ENCODE measurements around the gene ATG5.
A peak's percentile ranks its signal among the peaks of the same experiment; 100 is the strongest.

The ATG5 gene

DNA sequence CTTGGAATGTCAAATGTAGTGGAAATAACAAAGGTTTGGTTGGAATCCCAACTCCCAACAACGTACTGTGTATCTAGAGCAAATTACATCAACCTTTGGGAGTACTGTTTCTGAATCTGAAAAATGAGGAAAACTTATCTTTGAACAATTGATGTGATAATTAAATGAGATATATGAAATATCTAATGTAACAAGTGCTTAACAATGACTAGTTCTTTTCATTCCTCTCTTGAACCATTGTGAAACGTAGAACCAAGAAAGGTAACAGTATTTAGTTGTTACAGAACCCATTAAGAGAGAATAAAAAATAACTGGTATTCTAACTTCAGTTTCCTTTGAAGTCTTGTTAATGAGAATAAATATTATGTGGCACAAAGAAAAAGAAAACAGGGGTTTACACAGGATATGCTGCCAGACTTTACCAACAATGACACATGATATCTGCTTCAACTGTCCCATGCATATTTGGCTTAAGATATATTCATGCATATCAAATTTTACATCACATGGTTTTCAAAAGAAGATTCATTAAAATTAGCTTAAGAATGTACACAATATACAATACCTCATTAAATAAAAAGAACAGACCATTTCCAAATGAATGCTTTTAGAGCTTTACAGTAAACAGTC, 111.8 kb downstream of the ATG5 start:
- Histone ChIP-seq H3K4me1 (ENCODE audit: insufficient read depth, low read length) (peaks cover 6% of the 10 kb centered on the region; the same call in 1 of the 2 replicates), H3K4me3 (ENCODE audit: low read length) (no peak overlapping the region), H3K27me3 (ENCODE audit: insufficient read depth, low read length) (no peaks in the 10 kb centered on the region), H3K9ac (ENCODE audit: low read depth, low read length) (no peak overlapping the region), H3K9me3 (ENCODE audit: insufficient read depth, low read depth, low read length) (no peaks in the 10 kb centered on the region), H3K27ac (ENCODE audit: low read length) (no peak overlapping the region), H3K36me3 (ENCODE audit: insufficient read depth, low read depth, low read length) (no peaks in the 10 kb centered on the region)

DNA sequence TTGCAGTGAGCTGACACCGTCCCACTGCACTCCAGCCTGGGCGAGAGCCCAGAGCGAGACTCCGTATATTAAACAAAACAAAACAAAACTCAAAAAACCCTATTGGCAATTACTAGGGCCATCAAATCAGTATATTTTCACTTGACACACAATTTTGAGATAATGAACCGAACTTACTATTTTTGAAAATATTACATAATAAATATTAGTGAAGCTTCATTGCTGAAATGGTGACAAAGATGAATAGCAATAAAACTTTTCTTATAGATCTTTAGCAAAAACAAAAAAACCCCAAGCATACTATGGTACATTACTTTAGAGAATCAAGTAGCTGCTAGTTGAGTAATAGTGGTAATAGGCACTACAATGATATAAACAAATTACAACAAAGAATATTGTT, 113.0 kb downstream of the ATG5 start:
- no peaks in the 10 kb centered on the region for H3K27me3 ChIP-seq (ENCODE audit: insufficient read depth, low read length)
- H3K4me3 ChIP-seq (ENCODE audit: low read length) = no peak overlapping the region
- H3K36me3 ChIP-seq (ENCODE audit: insufficient read depth, low read depth, low read length) = no peaks in the 10 kb centered on the region
- H3K4me1 ChIP-seq (ENCODE audit: insufficient read depth, low read length) = peaks cover 6% of the 10 kb centered on the region; the same call in 1 of the 2 replicates
- H3K27ac ChIP-seq (ENCODE audit: low read length) = no peak overlapping the region
- no peaks in the 10 kb centered on the region for H3K9me3 ChIP-seq (ENCODE audit: insufficient read depth, low read depth, low read length)
- H3K9ac ChIP-seq (ENCODE audit: low read depth, low read length) = no peak overlapping the region

DNA sequence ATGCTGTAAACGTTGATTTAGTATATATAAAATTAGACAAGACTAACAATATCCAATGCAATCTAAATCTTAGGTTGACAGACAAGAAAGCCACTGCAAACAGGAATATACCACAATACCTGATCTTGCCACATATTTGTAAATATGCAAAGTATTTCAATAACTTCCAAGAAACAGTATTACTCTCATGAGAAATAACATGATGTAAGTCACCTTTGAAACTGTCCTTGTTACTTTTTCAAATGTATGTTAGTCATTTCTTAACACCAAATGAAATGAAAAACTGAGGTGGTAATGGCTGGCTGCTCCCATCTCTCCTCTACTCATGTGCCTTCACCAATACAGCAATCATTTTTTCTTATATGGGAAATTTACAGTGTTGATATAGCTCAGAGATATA, 118.7 kb downstream of the ATG5 start:
- Histone ChIP-seq H3K27ac (ENCODE audit: low read length) (no peak overlapping the region), H3K27me3 (ENCODE audit: insufficient read depth, low read length) (no peaks in the 10 kb centered on the region), H3K4me1 (ENCODE audit: insufficient read depth, low read length) (peaks cover 3% of the 10 kb centered on the region; the same call in 1 of the 2 replicates), H3K9ac (ENCODE audit: low read depth, low read length) (no peak overlapping the region), H3K36me3 (ENCODE audit: insufficient read depth, low read depth, low read length) (peaks cover 4% of the 10 kb centered on the region; the same call in 1 of the 2 replicates), H3K9me3 (ENCODE audit: insufficient read depth, low read depth, low read length) (no peaks in the 10 kb centered on the region), H3K4me3 (ENCODE audit: low read length) (no peak overlapping the region)

DNA sequence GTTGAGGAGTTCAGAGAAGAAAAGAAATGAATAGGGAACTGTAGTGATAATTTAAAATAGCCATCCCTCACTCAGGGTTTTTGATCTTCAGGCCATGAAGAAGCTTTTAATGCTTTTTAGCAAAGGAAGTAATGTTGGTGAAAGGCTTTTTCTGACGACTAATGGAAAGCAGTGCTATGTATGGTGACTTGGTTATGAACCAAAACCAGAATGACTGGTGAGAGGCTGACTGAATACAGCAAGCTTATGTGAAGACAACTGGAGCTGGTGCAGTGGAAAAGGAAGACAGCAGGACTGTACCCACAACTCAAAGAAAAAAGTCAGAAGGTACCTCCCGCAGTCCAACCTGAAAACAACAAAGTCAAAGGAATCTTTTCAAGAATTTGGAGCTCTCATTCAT, 120.6 kb downstream of the ATG5 start:
- Histone ChIP-seq H3K4me1 (ENCODE audit: insufficient read depth, low read length) (peaks cover 3% of the 10 kb centered on the region; the same call in 1 of the 2 replicates), H3K27ac (ENCODE audit: low read length) (no peak overlapping the region), H3K9ac (ENCODE audit: low read depth, low read length) (no peak overlapping the region), H3K36me3 (ENCODE audit: insufficient read depth, low read depth, low read length) (peaks cover 18% of the 10 kb centered on the region; the same call in 1 of the 2 replicates), H3K4me3 (ENCODE audit: low read length) (no peak overlapping the region), H3K27me3 (ENCODE audit: insufficient read depth, low read length) (no peaks in the 10 kb centered on the region), H3K9me3 (ENCODE audit: insufficient read depth, low read depth, low read length) (no peaks in the 10 kb centered on the region)

DNA sequence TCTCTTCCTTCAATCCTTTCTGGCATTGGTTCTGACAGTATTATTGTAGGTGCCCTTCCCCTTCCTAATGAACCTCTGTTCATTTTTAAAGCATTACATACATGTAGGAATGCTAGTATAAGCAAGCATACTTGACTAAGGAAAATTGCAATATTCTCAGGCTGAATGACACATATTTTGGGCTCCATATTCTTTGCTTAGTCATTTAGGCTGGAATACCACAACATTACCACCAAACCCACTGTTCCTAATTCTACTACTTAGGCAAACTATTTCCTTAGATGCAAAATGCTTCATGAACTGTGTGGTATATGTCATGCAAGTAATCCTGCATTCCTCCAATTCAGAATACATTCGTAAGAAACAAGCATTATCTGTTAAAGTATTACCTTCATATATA, 125.6 kb downstream of the ATG5 start:
- Histone ChIP-seq H3K36me3 (ENCODE audit: insufficient read depth, low read depth, low read length) (peaks cover 26% of the 10 kb centered on the region; the same call in 1 of the 2 replicates), H3K4me1 (ENCODE audit: insufficient read depth, low read length) (peaks cover 4% of the 10 kb centered on the region; the same call in 1 of the 2 replicates), H3K27me3 (ENCODE audit: insufficient read depth, low read length) (no peaks in the 10 kb centered on the region), H3K9me3 (ENCODE audit: insufficient read depth, low read depth, low read length) (no peaks in the 10 kb centered on the region), H3K4me3 (ENCODE audit: low read length) (no peak overlapping the region), H3K27ac (ENCODE audit: low read length) (no peak overlapping the region), H3K9ac (ENCODE audit: low read depth, low read length) (no peak overlapping the region)

DNA sequence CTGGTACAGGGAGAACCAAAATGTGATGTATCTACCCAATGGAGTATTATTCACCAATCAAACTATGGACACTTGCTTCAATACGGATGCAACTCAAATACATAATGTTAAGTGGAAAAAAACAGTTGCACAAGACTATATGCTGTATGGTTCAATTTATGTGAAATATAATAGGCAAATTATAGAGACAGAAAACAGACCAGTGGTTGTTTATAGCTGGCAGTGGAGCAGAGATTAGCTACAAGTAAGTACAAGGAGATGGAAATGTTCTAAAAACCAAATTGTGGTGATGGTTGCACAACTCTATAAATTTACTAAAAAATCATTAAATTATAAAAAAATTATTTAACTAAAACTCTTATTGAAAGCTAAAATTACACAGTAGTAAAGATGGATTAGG, 126.2 kb downstream of the ATG5 start:
- Histone ChIP-seq H3K9ac (ENCODE audit: low read depth, low read length) (no peak overlapping the region), H3K4me1 (ENCODE audit: insufficient read depth, low read length) (peaks cover 3% of the 10 kb centered on the region; the same call in 1 of the 2 replicates), H3K4me3 (ENCODE audit: low read length) (no peak overlapping the region), H3K27ac (ENCODE audit: low read length) (no peak overlapping the region), H3K9me3 (ENCODE audit: insufficient read depth, low read depth, low read length) (no peaks in the 10 kb centered on the region), H3K36me3 (ENCODE audit: insufficient read depth, low read depth, low read length) (peaks cover 26% of the 10 kb centered on the region; the same call in 1 of the 2 replicates), H3K27me3 (ENCODE audit: insufficient read depth, low read length) (no peaks in the 10 kb centered on the region)

DNA sequence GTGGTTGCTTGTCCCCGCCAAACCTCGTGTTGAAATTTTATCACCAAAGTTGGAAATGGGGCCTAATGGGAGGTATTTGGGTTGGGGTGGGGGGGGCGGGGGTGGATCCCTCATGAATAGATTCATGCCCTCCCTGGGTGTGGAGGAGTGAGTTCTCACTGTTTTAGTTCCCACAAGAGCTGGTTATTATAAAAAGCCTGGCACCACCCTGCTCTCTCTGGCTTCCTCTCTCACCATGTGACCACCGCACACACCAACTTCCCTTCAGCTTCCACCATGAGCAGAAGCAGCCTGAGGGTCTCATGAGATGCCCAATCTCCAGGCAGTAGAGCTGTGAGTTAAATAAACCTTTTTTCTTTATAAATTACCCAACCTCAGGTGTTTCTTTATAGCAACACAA, 128.1 kb downstream of the ATG5 start:
- Histone ChIP-seq H3K4me3 (ENCODE audit: low read length) (no peak overlapping the region), H3K27ac (ENCODE audit: low read length) (no peak overlapping the region), H3K9ac (ENCODE audit: low read depth, low read length) (no peak overlapping the region), H3K36me3 (ENCODE audit: insufficient read depth, low read depth, low read length) (peaks cover 26% of the 10 kb centered on the region; the same call in 1 of the 2 replicates), H3K4me1 (ENCODE audit: insufficient read depth, low read length) (peaks cover 3% of the 10 kb centered on the region; the same call in 1 of the 2 replicates), H3K27me3 (ENCODE audit: insufficient read depth, low read length) (no peaks in the 10 kb centered on the region), H3K9me3 (ENCODE audit: insufficient read depth, low read depth, low read length) (no peaks in the 10 kb centered on the region)

DNA sequence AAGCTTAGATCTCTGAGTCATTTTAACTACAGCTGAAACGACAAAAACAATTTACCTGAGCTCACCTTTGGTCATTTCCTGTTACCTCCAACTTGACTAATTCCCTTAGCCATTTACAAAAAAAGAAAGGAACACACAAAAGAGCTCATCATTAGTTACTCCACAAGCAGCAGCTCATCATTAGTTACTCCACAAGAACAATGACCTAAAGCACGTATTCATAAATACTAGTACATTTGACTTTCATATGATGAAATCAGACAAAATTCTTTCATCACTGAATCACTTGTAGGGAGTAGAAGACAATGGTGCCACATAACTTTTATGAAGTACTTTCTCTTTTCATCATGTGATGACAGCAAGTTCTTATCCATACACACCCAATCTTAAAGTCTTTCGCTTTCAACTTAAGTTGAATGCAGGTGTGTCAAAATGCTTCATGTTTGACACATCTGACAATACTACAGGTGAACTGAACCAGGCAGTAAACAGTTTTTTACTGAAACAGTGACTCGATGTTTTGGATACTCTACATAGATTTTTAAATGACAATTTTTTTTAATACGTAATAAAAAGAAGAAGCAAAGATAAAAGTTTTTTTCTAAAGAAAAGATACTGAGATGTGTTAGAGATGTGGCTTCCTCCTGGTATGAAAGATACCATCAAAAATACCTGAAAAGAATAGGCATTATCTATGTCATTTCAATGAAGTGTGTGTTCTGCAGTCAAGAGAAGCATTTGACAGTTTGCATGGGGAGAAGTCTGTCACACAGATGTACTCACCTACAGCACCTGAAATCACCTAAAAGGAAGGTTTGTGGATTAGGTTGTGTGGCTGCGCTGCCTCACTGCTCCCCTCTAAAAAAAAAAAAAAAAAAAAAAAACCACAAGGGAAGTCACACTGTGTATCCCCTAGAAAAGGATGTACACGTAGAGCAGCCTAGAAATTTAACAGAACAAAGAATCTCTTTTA, 130.3 kb downstream of the ATG5 start:
- 0 out of 2 replicates have a peak, but pooled peaks cover 10% of the 10 kb centered on the region for H3K36me3 ChIP-seq (ENCODE audit: insufficient read depth, low read depth, low read length)
- H3K4me1 ChIP-seq (ENCODE audit: insufficient read depth, low read length) = peaks cover 3% of the 10 kb centered on the region; the same call in 1 of the 2 replicates
- no peak overlapping the region for H3K4me3 ChIP-seq (ENCODE audit: low read length)
- no peaks in the 10 kb centered on the region for H3K27me3 ChIP-seq (ENCODE audit: insufficient read depth, low read length)
- H3K9ac ChIP-seq (ENCODE audit: low read depth, low read length) = no peak overlapping the region
- H3K9me3 ChIP-seq (ENCODE audit: insufficient read depth, low read depth, low read length) = no peaks in the 10 kb centered on the region
- no peak overlapping the region for H3K27ac ChIP-seq (ENCODE audit: low read length)

DNA sequence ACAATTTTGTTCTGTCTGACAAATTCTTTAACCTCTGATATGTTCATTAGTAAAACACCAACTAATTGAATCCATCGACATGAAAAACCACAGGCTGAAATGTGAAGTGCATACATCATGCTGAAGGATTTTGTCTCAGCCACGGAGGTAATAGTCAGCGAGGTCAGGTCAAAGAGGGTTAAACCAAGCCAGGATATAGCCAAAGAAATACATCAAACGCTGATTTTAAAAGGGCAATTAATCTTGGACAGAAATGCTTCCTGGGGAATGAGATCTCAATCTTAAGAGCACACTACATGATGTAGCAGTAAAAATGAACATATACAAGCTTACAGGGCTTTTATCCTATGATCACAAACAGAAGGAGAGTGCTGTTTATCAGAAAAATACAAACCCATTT, 132.7 kb downstream of the ATG5 start:
- no peaks in the 10 kb centered on the region for H3K36me3 ChIP-seq (ENCODE audit: insufficient read depth, low read depth, low read length)
- no peaks in the 10 kb centered on the region for H3K27me3 ChIP-seq (ENCODE audit: insufficient read depth, low read length)
- H3K4me1 ChIP-seq (ENCODE audit: insufficient read depth, low read length) = peaks cover 3% of the 10 kb centered on the region; the same call in 1 of the 2 replicates
- no peak overlapping the region for H3K9ac ChIP-seq (ENCODE audit: low read depth, low read length)
- no peak overlapping the region for H3K27ac ChIP-seq (ENCODE audit: low read length)
- no peak overlapping the region for H3K4me3 ChIP-seq (ENCODE audit: low read length)
- no peaks in the 10 kb centered on the region for H3K9me3 ChIP-seq (ENCODE audit: insufficient read depth, low read depth, low read length)

DNA sequence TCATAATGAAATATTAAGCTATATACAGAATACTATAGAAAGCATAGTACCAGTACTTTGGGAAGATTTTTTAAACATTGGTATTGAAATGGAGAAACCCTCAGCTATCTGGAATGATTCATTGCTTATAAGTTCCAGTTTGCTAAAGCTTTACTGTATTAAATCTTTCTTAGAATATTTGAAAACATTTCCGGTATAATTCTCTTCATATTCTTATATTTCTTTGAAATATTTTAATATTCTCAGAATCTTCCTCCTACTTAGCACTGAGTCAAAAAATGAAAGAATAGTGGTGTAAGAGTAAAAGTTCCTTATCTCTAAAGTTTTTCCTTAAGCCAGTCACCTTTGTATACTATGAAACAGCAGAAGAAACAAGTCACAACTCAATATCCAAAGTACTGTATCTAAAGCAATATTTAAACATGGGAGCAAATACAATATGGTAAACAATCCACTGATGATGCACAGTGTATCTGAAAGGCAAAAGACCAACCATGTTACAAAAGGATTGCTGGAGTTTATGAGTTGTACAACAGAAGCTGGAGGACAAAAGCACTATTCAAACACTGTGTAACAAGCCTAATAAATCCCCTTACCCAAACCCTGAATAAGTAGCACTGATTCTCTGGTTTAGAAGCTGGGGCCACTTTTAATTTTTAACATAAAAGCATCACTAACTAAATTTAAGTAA, 137.3 kb downstream of the ATG5 start:
- Histone ChIP-seq H3K27me3 (ENCODE audit: insufficient read depth, low read length) (no peaks in the 10 kb centered on the region), H3K36me3 (ENCODE audit: insufficient read depth, low read depth, low read length) (peaks cover 5% of the 10 kb centered on the region; the same call in 1 of the 2 replicates), H3K4me1 (ENCODE audit: insufficient read depth, low read length) (peaks cover 9% of the 10 kb centered on the region; the same call in 1 of the 2 replicates), H3K9ac (ENCODE audit: low read depth, low read length) (no peak overlapping the region), H3K27ac (ENCODE audit: low read length) (no peak overlapping the region), H3K4me3 (ENCODE audit: low read length) (no peak overlapping the region), H3K9me3 (ENCODE audit: insufficient read depth, low read depth, low read length) (no peaks in the 10 kb centered on the region)

DNA sequence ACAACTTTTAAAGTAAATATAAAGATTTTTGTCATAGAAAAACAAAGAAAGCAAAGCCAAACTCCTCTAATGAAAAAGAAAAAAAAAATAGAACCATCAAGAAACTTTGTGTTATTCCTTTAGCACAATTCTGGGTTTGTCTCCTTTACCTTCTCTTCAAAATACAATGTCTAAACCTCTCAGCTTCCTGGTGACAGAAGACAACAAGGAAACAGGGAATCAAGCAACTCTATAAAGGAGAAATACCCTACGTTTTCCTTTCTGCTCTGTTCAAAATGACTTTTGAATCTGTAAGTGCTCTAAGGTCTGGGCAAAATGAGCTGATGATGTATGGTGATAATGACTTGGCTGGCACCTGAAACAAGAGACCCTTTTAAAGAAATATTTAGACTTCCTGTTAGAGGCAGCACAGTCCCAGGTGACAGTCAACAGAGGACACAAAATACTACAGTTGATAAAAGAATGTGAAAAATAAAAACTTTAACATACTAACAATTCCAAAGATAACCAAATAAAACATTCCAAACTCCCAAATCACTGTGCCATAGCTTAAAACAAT, 138.1 kb downstream of the ATG5 start:
- H3K4me1 ChIP-seq (ENCODE audit: insufficient read depth, low read length) = peaks cover 9% of the 10 kb centered on the region; the same call in 1 of the 2 replicates
- peak overlapping the region; percentile 25; the same call in 1 of the 2 replicates for H3K9ac ChIP-seq (ENCODE audit: low read depth, low read length)
- H3K36me3 ChIP-seq (ENCODE audit: insufficient read depth, low read depth, low read length) = peaks cover 5% of the 10 kb centered on the region; the same call in 1 of the 2 replicates
- no peaks in the 10 kb centered on the region for H3K27me3 ChIP-seq (ENCODE audit: insufficient read depth, low read length)
- H3K9me3 ChIP-seq (ENCODE audit: insufficient read depth, low read depth, low read length) = no peaks in the 10 kb centered on the region
- no peak overlapping the region for H3K27ac ChIP-seq (ENCODE audit: low read length)
- H3K4me3 ChIP-seq (ENCODE audit: low read length) = no peak overlapping the region

Data from iPS-20b (cell line).